ENCODE results near the gene GART. TPM values are rescaled to one million over a fixed set of nuclear protein-coding genes. Genes with fewer than 3 reads are reported as not detected.

GART gene
- total and polyA plus RNA-seq, 2 of the 8 experiments (the other 6 are each of a cell fraction or from before 2014, with no cell fraction given), result 23.1 to 231 TPM

Other genes with a start within 250 kb of the GART start
- 13.4 and 17.1 TPM in 2 replicates for gene IFNAR1, start 217.1 kb downstream of the GART start, total RNA-seq (2021; fragmentation: NEBNext Ultra II Directional; extraction: Animal tissue kit (Norgen Biotek cat#: 25700))
- gene IFNAR1, start 217.1 kb downstream of the GART start, polyA plus RNA-seq (2011; rRNA removed), result 3.1 and 3.4 TPM in 2 replicates
- gene IFNGR2, start 138.7 kb downstream of the GART start, total RNA-seq (2021; fragmentation: NEBNext Ultra II Directional; extraction: Animal tissue kit (Norgen Biotek cat#: 25700)), result 34.9 and 36.0 TPM in 2 replicates
- gene IFNGR2, start 138.7 kb downstream of the GART start, polyA plus RNA-seq (2011; rRNA removed), result 33.4 and 46.4 TPM in 2 replicates
- 16.8 and 17.8 TPM in 2 replicates for gene TMEM50B, start 62.1 kb downstream of the GART start, total RNA-seq (2021; fragmentation: NEBNext Ultra II Directional; extraction: Animal tissue kit (Norgen Biotek cat#: 25700))
- gene TMEM50B, start 62.1 kb downstream of the GART start, polyA plus RNA-seq (2011; rRNA removed), result 20.5 and 21.9 TPM in 2 replicates
- gene DNAJC28, start 50.4 kb downstream of the GART start, total RNA-seq (2021; fragmentation: NEBNext Ultra II Directional; extraction: Animal tissue kit (Norgen Biotek cat#: 25700)), result 4.2 and 4.3 TPM in 2 replicates
- gene DNAJC28, start 50.4 kb downstream of the GART start, polyA plus RNA-seq (2011; rRNA removed), result 0.75 and 0.97 TPM in 2 replicates
- gene SON, start 921 bp upstream of the GART start, total RNA-seq (2021; fragmentation: NEBNext Ultra II Directional; extraction: Animal tissue kit (Norgen Biotek cat#: 25700)), result 270 and 274 TPM in 2 replicates
- gene SON, start 921 bp upstream of the GART start, polyA plus RNA-seq (2011; rRNA removed), result 113 and 122 TPM in 2 replicates
- gene DONSON, start 46.6 kb upstream of the GART start, total RNA-seq (2021; fragmentation: NEBNext Ultra II Directional; extraction: Animal tissue kit (Norgen Biotek cat#: 25700)), result 27.9 and 32.5 TPM in 2 replicates
- 14.0 and 21.9 TPM in 2 replicates for gene DONSON, start 46.6 kb upstream of the GART start, polyA plus RNA-seq (2011; rRNA removed)
- 15.6 and 16.8 TPM in 2 replicates for gene CRYZL1, start 99.6 kb upstream of the GART start, total RNA-seq (2021; fragmentation: NEBNext Ultra II Directional; extraction: Animal tissue kit (Norgen Biotek cat#: 25700))
- gene CRYZL1, start 99.6 kb upstream of the GART start, polyA plus RNA-seq (2011; rRNA removed), result 8.3 and 15.8 TPM in 2 replicates
- 78.1 and 81.1 TPM in 2 replicates for gene ITSN1, start 100.4 kb upstream of the GART start, total RNA-seq (2021; fragmentation: NEBNext Ultra II Directional; extraction: Animal tissue kit (Norgen Biotek cat#: 25700))
- gene ITSN1, start 100.4 kb upstream of the GART start, polyA plus RNA-seq (2011; rRNA removed), result 48.9 and 60.8 TPM in 2 replicates